ENCODE measurements around the gene SLC35E2B. TPM values are rescaled to one million over a fixed set of nuclear protein-coding genes. Genes with fewer than 3 reads are reported as not detected.

SLC35E2B gene
- total and polyA plus RNA-seq, 4 donors, result 8.1 to 53.5 (median 28.6) TPM

DNA sequence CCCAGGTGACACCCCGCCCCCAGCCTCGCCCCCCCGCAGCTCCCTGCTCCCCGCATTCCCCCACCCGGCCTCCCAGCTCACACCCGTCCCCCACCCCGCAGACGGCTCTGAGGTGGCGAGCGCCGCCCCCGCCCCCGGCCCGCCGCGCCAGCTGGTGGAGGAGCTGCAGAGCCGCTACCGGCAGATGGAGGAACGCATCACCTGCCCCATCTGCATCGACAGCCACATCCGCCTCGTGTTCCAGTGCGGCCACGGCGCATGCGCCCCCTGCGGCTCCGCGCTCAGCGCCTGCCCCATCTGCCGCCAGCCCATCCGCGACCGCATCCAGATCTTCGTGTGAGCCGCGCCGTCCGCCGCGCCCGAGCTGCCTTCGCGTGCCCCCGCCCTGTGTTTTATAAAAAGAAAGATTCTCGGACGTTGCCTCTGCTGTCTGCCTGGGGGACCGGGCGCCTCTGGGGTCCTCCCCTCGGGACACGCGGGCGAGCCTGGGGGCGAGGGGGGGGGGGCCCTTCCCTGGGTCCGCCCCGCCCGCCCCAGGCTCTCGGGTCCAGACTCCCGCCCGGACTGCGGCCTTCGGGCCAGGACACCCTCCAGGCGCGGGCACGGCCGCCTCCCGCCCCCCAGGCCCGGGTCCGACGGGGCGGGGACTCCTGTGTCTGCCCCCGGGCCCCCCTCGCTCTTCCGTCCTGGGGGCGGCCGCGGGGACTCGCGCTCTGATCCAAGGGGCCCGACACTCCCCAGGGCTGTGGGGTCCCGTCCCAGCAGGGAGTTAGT, 62.2 kb downstream of the SLC35E2B start:
- Histone ChIP-seq H3K4me3 (ENCODE audit: low read length in 2 of 2) (no peak overlapping the region), H3K36me3 (ENCODE audit: control insufficient read depth in 1 of 2, insufficient read depth in 2 of 2, low read length in 1 of 2) (no peaks in the 10 kb centered on the region), H3K4me1 (ENCODE audit: control insufficient read depth in 1 of 2, insufficient read depth in 2 of 2, low read length in 2 of 2) (no peaks in the 10 kb centered on the region), H3K9me3 (ENCODE audit: control insufficient read depth, low read length) (no peaks in the 10 kb centered on the region), H3K27me3 (ENCODE audit: control insufficient read depth in 1 of 2, insufficient read depth in 2 of 2, low read length in 1 of 2) (no peaks in the 10 kb centered on the region), H3K27ac (ENCODE audit: low read depth in 1 of 2, low read length in 2 of 2) (no peak overlapping the region)
- DNase-seq, result peak; percentile 87 to 90
- 14 to 16% methylated on average over 67 to 81 of the region's 81 CpGs for WGBS, 2 donors
- ATAC-seq (ENCODE audit: low FRiP score), result peak; percentile 49
- intact Hi-C loops (cut with DNase I), result no loop called here

DNA sequence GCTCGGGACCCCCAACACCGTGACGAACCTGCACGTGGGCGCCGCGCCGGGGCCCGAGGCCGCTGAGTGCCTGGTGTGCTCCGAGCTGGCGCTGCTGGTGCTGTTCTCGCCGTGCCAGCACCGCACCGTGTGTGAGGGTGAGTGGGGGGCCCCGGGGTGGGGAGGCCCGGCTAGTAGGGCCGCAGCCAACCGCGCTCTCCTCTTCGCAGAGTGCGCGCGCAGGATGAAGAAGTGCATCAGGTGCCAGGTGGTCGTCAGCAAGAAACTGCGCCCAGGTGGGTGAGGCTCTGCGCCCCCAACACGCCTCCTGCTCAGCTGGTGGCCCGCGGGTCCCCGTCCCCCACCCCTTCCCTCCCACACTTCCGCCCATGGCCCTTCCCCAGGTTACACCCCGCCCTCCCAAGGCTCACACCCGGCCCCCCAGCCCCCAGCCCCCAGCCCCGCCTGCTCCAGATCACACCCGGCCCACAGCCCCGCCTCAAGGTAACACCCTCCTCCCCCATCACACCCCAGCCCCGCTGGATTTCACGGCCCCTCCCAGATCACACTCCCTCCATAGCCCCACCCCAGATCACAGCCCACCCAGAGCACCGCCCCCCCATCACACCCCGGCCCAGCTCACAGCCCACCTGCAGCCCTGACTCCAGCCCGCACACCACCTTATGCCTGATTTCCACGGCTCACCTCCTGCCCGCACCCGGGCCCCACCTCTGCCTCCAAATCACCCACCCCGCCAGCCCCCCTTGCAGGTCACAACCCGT, 63.0 kb downstream of the SLC35E2B start:
- peak; percentile 72 to 76 for DNase-seq
- Histone ChIP-seq H3K36me3 (ENCODE audit: control insufficient read depth in 1 of 2, insufficient read depth in 2 of 2, low read length in 1 of 2) (no peaks in the 10 kb centered on the region), H3K4me3 (ENCODE audit: low read length in 2 of 2) (no peak overlapping the region), H3K27me3 (ENCODE audit: control insufficient read depth in 1 of 2, insufficient read depth in 2 of 2, low read length in 1 of 2) (no peaks in the 10 kb centered on the region), H3K4me1 (ENCODE audit: control insufficient read depth in 1 of 2, insufficient read depth in 2 of 2, low read length in 2 of 2) (no peaks in the 10 kb centered on the region), H3K27ac (ENCODE audit: low read depth in 1 of 2, low read length in 2 of 2) (no peak overlapping the region), H3K9me3 (ENCODE audit: control insufficient read depth, low read length) (no peaks in the 10 kb centered on the region)
- no peak for ATAC-seq (ENCODE audit: low FRiP score)
- intact Hi-C loops (cut with DNase I), result no loop called here
- WGBS, 2 donors, result 76 to 81% methylated on average over 36 to 48 of the region's 48 CpGs

DNA sequence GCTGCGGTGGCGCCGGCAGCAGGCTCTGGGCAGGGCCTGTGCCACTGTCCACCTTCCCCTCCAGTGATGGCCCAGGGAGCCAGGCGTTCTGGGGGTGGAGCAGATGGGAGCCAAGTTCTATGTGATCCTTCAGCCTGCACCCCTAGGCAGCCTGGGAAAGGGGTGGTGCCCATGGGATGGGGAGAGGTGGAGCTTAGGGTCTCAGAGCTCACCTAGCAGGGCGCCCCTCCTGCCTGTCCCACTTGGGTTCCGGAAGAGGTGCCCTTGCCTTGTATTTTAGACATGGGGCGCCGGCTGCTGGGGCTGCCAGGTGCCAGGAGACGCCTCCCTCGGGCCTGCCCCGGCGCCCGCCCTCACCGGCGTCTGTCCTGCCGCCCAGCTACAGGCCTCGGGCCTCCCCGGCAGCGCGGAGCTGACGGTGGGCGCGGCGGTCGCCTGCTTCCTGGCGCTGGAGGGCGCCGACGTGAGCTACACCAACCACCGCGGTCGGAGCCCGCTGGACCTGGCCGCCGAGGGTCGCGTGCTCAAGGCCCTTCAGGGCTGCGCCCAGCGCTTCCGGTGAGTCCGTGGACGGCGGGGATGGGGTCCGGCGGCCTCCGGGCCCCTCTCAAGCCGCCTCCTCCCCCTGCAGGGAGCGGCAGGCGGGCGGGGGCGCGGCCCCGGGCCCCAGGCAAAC, 63.7 kb downstream of the SLC35E2B start:
- Histone ChIP-seq H3K27me3 (ENCODE audit: control insufficient read depth in 1 of 2, insufficient read depth in 2 of 2, low read length in 1 of 2) (no peaks in the 10 kb centered on the region), H3K27ac (ENCODE audit: low read depth in 1 of 2, low read length in 2 of 2) (no peak overlapping the region), H3K4me3 (ENCODE audit: low read length in 2 of 2) (no peak overlapping the region), H3K36me3 (ENCODE audit: control insufficient read depth in 1 of 2, insufficient read depth in 2 of 2, low read length in 1 of 2) (no peaks in the 10 kb centered on the region), H3K9me3 (ENCODE audit: control insufficient read depth, low read length) (no peaks in the 10 kb centered on the region), H3K4me1 (ENCODE audit: control insufficient read depth in 1 of 2, insufficient read depth in 2 of 2, low read length in 2 of 2) (no peaks in the 10 kb centered on the region)
- intact Hi-C loops (cut with DNase I), result no loop called here
- ATAC-seq (ENCODE audit: low FRiP score) (no peak), DNase-seq (peak; percentile 49 to 73)
- WGBS, 2 donors, result 81% methylated on average over 53 of the region's 53 CpGs

DNA sequence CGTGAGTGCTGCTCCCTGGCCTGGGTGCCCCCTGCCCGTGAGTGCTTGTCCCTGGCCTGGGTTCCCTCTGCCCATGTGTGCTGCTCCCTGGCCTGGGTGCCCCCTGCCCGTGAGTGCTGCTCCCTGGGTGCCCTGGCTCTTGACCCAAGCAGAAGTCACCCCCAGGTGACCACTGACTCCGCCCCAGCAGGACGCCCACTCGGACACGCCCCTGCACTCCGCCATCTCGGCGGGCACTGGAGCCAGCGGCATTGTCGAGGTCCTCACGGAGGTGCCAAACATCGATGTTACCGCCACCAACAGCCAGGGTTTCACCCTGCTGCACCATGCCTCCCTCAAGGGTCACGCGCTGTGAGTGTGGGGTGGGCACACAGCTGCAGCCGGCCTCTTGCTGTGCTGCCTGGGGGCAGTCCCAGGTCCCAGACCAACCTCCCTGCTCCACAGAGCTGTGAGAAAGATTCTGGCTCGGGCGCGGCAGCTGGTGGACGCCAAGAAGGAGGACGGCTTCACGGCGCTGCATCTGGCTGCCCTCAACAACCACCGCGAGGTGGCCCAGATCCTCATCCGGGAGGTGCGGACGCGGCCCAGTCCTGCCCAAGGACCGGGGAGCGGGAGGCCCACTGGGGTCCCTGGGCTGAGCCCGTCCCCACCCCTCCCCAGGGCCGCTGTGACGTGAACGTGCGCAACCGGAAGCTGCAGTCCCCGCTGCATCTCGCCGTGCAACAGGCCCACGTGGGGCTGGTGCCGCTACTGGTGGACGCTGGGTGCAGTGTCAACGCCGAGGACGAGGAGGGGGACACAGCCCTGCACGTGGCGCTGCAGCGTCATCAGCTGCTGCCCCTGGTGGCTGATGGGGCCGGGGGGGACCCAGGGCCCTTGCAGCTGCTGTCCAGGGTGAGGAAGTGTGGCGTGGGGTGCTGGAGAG, 64.5 kb downstream of the SLC35E2B start:
- Histone ChIP-seq H3K4me3 (ENCODE audit: low read length in 2 of 2) (no peak overlapping the region), H3K4me1 (ENCODE audit: control insufficient read depth in 1 of 2, insufficient read depth in 2 of 2, low read length in 2 of 2) (no peaks in the 10 kb centered on the region), H3K9me3 (ENCODE audit: control insufficient read depth, low read length) (no peaks in the 10 kb centered on the region), H3K36me3 (ENCODE audit: control insufficient read depth in 1 of 2, insufficient read depth in 2 of 2, low read length in 1 of 2) (no peaks in the 10 kb centered on the region), H3K27me3 (ENCODE audit: control insufficient read depth in 1 of 2, insufficient read depth in 2 of 2, low read length in 1 of 2) (no peaks in the 10 kb centered on the region), H3K27ac (ENCODE audit: low read depth in 1 of 2, low read length in 2 of 2) (no peak overlapping the region)
- ATAC-seq (ENCODE audit: low FRiP score), result no peak
- intact Hi-C loops (cut with DNase I), result no loop called here
- peak; percentile 69 to 75 for DNase-seq
- WGBS, 2 donors, result 93 to 94% methylated on average over 52 to 53 of the region's 53 CpGs

DNA sequence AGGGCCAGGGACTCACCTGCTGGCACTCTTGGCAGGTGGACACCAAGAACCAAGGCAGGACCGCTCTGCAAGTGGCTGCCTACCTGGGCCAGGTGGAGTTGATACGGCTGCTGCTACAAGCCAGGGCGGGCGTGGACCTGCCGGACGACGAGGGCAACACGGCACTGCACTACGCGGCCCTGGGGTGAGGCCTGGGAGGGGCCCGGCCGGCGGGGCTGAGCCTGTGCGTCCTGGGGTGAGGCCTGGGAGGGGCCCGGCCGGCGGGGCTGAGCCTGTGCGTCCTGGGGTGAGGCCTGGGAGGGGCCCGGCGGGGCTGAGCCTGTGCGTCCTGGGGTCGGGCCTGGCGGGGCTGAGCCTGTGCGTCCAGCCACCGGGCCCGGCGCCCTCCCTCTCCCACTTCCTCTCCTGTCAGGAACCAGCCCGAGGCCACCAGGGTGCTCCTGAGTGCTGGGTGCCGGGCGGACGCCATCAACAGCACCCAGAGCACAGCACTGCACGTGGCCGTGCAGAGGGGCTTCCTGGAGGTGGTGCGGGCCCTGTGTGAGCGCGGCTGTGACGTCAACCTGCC, 65.2 kb downstream of the SLC35E2B start:
- Histone ChIP-seq H3K27ac (ENCODE audit: low read depth in 1 of 2, low read length in 2 of 2) (no peak overlapping the region), H3K4me1 (ENCODE audit: control insufficient read depth in 1 of 2, insufficient read depth in 2 of 2, low read length in 2 of 2) (no peaks in the 10 kb centered on the region), H3K4me3 (ENCODE audit: low read length in 2 of 2) (no peak overlapping the region), H3K9me3 (ENCODE audit: control insufficient read depth, low read length) (no peaks in the 10 kb centered on the region), H3K36me3 (ENCODE audit: control insufficient read depth in 1 of 2, insufficient read depth in 2 of 2, low read length in 1 of 2) (no peaks in the 10 kb centered on the region), H3K27me3 (ENCODE audit: control insufficient read depth in 1 of 2, insufficient read depth in 2 of 2, low read length in 1 of 2) (no peaks in the 10 kb centered on the region)
- ATAC-seq (ENCODE audit: low FRiP score), result no peak
- peak in 1 of 2 donors; percentile 72 for DNase-seq
- WGBS, 2 donors, result 79 to 80% methylated on average over 35 to 37 of the region's 37 CpGs
- intact Hi-C loops (cut with DNase I), result no loop called here

DNA sequence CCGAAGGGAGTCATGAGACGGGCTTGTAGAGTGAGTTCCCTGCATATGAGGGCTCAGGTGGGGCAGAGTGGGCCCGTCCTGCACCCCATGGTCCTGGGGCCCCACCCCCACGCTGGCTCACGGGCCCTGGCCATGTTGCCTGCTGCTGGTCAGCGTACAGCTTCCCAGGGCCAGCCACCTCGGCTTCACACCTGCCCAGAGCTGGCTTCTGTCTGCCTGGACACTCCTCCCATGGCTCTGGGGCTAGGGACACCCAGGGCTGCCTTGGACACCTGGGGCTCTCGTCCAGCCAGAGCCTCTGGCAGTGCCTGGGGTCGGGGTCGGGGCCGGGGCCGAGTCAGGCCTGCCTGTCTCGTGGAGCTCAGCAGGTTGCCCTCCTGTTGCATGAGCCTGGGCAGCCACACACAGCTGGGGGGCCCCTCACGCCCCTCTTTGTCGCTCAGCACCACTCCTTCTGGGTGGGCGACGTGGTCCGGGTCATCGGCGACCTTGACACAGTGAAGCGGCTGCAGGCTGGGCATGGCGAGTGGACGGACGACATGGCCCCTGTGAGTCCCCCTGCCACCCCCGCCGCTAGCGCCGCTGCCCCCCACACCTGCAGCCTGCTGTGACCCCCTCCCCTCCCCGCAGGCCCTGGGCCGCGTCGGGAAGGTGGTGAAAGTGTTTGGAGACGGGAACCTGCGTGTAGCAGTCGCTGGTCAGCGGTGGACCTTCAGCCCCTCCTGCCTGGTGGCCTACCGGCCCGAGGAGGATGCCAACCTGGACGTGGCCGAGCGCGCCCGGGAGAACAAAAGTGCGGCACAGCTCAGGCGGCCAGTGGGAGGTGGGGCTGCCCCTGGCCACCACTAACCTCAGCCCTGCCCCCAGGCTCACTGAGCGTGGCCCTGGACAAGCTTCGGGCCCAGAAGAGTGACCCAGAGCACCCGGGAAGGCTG, 66.1 kb downstream of the SLC35E2B start:
- DNase-seq (peak; percentile 44 to 75), ATAC-seq (ENCODE audit: low FRiP score) (no peak)
- H3K4me3 ChIP-seq (ENCODE audit: low read length in 2 of 2), result no peak overlapping the region
- no peak overlapping the region for H3K27ac ChIP-seq (ENCODE audit: low read depth in 1 of 2, low read length in 2 of 2)
- H3K9me3 ChIP-seq (ENCODE audit: control insufficient read depth, low read length), result no peaks in the 10 kb centered on the region
- intact Hi-C loops (cut with DNase I), result no loop called here
- WGBS, 2 donors, result 92 to 93% methylated on average over 40 to 48 of the region's 48 CpGs
- no peaks in the 10 kb centered on the region for H3K27me3 ChIP-seq (ENCODE audit: control insufficient read depth in 1 of 2, insufficient read depth in 2 of 2, low read length in 1 of 2)
- H3K4me1 ChIP-seq (ENCODE audit: control insufficient read depth in 1 of 2, insufficient read depth in 2 of 2, low read length in 2 of 2), result no peaks in the 10 kb centered on the region
- H3K36me3 ChIP-seq (ENCODE audit: control insufficient read depth in 1 of 2, insufficient read depth in 2 of 2, low read length in 1 of 2), result no peaks in the 10 kb centered on the region

DNA sequence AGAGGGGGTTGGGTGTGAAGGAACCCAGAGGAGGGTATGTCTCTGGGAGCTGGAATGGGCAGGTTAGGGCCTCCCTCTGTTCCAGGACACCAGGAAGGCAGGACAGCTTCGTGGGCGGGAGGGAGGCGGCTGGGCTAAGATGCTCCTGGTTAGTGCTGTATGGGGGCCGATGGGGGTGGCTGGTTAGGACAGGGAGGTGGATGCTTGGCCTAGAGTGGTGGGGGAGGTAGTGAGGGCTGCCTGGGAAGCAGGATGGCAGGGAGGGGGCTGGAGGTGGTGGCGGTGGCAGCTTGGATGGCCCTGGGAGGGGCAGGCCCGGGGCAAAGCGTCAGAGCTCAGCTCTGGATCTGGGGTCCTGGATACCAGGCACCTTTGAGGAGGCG, 66.8 kb downstream of the SLC35E2B start:
- peak; percentile 38 to 75 for DNase-seq
- Histone ChIP-seq H3K9me3 (ENCODE audit: control insufficient read depth, low read length) (no peaks in the 10 kb centered on the region), H3K36me3 (ENCODE audit: control insufficient read depth in 1 of 2, insufficient read depth in 2 of 2, low read length in 1 of 2) (no peaks in the 10 kb centered on the region), H3K4me1 (ENCODE audit: control insufficient read depth in 1 of 2, insufficient read depth in 2 of 2, low read length in 2 of 2) (no peaks in the 10 kb centered on the region), H3K27ac (ENCODE audit: low read depth in 1 of 2, low read length in 2 of 2) (no peak overlapping the region), H3K4me3 (ENCODE audit: low read length in 2 of 2) (no peak overlapping the region), H3K27me3 (ENCODE audit: control insufficient read depth in 1 of 2, insufficient read depth in 2 of 2, low read length in 1 of 2) (no peaks in the 10 kb centered on the region)
- no peak for ATAC-seq (ENCODE audit: low FRiP score)
- whole genome bisulfite sequencing, 2 donors, result 85 to 91% methylated on average over 8 of the region's 8 CpGs
- intact Hi-C loops (cut with DNase I), result no loop called here
